HG02840 (cell line): ENCODE data around the gene SLITRK3.
"Not testable (repeated sequence)": the region's sequence is repeated elsewhere in the genome, so short reads cannot be mapped to it uniquely, and the experiment has no call there.

ENCODE experiments used
- ATAC-seq: cut with Tn5 transposase; IDR thresholded peaks from one replicate; pipeline ENCODE4 v1.9.1; 2021; ENCODE audit warnings: mild to moderate bottlenecking, moderate library complexity, moderate number of reproducible peaks; ENCODE audit not compliant: unreplicated experiment, low FRiP score

Gene SLITRK3

DNA sequence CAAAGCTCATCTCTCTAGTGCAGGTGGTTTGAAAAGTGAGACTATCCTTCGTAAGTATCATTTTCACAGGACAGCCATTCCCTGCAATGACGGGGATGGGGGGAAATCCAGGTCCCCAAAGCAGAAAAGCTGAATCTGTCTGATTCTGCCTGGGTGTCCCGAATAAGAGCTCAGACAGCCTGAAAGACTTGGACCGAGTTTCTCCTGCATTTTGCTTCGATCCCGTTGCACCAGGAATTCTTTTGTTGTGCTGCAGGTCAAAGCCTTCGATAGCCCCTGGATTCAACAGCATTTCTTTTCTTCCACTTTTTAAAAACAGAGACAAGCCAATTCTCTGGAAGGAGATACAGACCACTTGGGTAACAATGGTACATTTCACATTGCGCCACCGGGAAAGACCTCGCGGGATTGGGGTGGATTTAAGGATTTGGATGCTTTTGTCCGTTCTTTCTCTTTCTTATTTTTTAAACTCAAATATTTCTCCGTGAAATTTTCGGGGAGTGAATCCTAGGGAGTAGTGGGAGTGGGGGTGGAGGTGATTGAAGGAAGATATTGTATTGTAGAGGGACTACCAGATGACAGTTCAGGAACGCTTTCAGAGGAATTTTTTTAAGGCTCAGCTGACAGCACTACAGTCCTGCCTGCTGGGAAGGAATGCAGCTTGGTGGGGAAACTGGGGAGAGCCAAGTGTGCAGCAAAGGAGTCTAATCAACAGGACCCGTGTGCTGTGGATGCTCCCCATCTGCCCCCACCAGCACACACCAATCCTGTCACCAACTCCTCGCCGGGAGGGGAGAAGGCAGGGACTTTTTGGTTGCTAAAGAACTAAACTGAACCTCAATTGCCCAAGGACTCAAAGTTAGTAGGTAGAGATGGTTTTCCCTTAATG is 2.6 kb downstream of the SLITRK3 start:
- ATAC-seq, result no peak

DNA sequence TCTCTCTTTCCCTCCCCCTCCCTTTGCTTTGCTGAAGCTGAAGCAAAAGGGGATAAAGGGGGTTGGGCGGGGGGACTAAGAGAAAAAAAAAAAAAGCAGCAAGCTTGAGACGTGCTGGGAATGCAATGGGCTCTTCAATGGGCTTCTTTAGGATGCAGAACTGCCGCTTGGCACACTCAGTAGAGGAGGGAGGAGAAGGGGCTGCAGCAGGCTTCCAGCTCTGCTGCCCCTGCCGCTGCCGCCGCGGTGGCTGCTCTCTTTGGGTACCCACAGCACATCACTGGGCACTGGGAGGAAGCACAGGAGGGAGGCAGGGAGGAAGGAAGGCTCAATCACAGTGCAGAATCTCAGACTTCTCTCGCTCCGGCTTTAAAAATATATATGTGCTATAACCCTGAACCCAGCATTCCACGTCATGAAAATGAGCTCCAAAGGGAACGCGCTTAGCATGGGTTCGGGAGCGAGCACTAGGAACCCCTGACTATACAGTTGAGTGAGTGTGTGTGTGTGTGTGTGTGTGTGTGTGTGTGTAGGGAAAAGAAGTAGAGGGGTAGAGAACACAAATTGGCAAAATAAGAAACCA is 3.5 kb downstream of the SLITRK3 start:
- no peak for ATAC-seq

DNA sequence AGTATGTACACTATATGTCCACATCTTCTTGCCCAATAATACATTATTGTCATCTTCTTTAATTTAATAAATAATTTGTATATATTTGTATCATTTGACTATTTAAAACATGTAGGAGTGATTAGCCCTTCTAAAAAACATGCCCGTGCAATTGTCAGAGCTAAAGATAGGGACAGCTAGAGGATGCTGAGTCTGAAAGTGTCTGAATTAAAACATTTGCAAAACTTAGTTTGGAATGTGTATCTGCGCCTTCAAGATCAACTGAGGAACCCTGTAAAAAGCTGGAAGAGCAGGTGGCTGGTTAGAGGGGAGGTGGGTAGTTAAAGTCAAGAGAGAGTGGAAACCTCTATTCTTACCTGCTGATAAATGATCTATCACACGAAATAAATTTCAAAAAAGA is 4.7 kb downstream of the SLITRK3 start:
- ATAC-seq, result no peak

DNA sequence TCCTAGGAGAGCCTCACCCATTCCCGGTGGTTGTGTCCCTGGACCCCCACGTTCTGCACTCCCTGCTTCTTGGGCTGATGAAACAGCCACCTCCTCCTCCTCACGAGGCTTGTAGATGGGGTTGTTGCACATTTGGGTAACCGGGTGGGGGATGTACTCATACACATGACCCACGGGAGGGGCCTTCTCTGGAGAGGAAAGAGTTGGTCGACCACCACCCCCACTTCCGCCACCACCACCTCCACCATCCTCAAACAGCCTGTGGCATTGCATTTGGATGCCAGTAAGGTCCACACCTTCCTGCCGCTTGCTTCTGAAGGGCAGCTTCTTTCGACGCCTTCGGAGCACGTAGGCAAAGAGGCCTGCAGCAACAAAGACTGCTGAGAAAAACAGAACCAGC is 7.7 kb downstream of the SLITRK3 start:
- ATAC-seq, result no peak

DNA sequence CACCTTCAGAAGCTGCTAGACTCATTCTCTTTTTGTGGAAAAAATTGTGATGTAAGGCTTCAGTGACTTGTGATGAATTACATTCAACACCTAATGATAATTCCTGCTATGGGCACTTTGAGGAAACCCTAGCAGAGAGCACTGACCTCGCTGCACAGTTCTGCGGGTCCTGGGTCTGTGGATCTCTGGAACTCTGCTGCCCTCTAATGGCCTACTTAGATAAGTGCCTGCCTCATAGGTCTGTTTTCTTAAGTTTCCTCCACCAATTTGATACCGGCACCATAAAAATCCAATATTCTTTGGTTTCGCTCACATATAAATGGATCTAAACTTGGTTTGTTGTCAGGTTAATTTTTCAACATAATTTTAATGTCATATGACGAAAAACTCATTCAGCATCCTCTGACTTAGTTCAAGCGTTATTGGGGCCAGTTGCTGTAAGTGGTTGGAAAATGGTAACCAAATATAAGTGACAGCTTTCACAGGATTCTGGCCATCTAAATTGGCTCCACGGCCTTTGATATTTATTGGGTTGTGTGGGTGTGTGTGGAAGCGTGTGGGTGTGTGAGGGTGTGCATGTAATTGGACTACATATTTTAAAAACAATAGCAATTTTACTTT is 10.4 kb downstream of the SLITRK3 start:
- peak; percentile 94 for ATAC-seq

DNA sequence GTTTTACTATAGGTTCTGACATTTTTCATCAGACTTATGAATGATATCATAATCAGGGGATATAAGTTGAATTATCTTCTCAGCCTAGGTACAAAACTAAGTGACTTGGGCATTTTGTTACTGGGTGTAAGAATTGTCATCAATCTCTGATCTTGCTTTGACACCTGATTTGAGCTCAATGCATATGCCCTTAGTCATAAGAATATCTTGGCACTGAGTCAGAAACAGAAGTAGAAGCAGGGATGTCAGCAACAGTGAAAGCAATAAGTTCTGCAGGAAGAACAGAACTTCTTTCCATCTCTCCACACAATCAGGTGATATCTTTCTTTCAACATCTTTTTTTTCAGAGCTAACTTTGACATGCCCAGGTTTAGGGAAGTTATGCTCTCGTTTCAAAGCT is 14.6 kb downstream of the SLITRK3 start:
- ATAC-seq, result no peak

DNA sequence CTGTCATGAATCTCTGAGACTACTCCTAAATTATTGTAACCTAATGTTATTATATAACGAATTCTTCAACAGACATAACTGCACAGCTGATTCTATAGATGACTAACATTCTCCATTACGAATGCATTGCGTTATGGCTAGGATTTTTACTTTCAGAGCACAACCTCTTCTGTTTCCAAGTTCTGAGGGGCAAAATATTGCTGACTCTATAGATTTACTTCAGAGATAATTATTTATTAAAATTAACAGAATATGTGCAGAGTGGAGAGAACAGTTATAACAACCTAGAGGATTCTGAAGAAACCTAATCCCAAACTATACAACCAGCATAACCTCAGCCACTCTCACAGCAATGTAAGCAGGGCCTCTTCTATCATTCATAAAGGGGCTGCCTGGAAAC is 25.9 kb downstream of the SLITRK3 start:
- no peak for ATAC-seq

DNA sequence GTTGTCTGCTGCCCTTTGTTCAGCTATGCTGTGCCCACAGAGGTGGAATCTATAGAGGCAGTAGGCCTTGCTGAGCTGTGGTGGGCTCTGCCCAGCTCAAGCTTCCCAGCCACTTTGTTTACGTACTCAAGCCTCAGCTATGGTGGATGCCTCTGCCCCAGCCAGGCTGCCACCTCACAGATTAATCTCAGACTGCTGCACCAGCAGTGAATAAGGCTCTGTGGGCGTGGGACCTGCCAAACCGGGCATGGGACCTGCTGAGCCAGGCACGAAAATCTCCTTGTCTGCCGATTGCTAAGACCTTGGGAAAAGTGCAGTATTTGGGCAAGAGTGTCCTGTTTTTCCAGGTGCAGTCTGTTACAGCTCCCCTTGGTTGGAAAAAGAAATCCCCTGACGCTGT is 26.8 kb downstream of the SLITRK3 start:
- ATAC-seq, result no peak

DNA sequence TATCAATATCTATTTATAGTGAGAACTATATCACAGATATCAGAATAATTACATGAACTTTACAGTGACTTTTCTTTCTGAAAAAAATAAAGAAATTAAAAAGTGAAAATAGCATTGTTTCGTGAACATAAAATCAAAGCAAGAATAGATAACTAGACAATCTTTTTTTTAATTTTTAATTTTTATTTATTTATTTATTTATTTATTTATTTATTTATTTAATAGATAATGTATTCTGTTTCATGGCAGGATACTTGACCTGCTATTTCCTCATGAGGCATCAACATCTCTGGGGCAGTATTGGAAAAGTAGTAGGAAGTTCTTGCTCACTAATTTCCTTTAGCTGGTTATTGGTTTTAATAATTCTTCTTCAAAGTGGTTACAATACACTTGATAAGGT is 33.3 kb downstream of the SLITRK3 start:
- ATAC-seq, result no peak

DNA sequence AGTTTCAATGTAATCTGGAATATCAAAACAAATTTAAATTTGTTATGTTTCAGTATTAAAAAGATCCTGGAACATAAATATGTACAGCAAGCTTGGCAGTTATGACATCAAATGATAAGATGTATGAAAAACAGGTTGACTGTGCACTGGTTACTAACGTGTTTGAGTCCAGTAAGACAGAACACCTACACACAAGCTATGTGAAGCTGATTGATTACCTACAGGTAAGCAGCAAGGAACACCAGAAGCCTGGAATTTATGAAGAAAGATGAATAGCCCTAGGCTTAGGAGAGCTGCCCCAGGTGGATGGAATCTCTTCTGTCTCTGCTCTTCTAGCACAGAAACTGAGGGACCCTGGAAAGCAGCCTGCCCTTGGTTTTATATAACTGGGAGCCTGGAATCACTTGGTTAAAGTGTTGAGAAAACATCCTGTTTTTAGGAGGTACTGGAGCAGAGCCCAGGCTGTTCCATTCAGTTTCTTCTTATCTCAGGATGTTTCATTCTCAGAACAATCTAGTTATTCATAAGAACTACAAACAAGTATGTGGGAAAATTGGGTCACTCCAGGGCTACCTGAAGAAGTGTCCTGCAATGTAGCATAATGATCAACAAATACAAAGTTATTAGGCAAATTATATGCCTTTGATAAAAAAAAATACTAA is 36.3 kb downstream of the SLITRK3 start:
- ATAC-seq, result no peak

DNA sequence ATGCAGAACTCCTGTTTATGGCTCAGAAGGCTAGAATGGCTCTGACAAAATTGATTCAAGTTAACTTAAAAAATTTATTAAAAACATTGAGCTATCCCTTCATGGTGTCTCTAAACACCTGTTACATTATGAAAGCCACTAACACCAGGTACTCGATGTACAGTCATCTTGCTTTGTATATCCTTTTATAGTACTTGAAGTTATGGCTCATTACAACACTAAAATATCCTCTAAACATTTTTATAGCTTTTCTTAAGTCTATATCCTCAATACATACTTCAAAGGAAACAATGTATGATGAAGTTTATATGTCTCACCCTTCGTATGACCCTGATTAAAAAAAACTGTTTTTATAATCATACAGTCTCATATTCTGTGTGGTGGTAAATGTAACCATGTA is 38.2 kb downstream of the SLITRK3 start:
- ATAC-seq, result no peak

DNA sequence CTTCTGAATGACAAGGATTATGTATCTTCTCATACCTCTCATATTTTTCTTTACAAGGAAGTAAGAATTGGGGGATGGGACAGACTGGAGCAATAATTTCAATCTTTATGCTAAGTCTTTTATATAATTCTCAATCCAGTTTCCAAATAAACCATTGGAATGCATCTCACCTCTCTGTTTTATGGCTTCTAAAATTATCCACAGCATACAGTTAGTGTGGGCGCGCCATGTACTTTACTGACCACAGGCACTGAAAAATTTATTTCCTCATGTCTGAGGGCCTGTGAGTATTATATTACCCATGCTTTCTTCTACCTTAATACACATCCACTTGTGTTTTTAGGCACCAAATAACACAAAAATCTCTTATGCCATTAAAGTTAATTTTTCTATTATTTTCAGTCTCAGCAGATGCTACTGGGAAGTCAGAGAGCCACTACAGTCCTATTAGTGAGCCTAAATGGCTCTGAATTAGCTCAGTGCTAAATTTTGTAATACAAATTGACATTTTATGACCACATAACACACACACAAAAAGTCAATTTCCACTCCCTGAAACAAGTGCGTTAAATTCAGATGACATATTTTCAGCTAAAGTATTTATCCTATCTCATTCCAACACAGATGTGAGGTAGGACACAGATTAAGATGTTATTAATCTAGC is 39.3 kb downstream of the SLITRK3 start:
- ATAC-seq, result no peak

DNA sequence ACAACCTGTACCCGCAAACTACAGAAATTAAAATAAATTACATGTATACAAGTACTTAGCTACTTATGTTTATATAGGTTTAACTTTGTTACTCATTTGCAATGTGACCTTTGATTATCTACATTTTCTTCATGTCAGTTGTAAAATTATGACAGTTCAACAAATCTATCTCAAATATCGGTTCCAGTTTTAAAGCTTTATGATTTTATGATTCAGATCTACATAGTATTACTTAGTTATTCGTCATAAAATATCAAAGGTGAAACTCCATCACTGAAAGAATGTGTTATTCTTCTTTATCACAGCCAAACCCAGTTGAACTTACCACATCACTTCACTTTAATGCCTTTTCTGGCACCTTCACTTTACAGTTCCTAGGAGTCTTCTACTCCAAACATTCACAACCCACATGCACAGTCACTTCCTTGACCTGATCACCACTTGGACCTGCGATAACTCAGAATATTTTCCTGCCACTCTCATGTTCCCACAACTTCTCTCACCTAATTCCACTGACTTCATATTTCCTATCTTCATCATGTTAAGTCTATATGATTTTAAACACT is 47.2 kb downstream of the SLITRK3 start:
- no peak for ATAC-seq

DNA sequence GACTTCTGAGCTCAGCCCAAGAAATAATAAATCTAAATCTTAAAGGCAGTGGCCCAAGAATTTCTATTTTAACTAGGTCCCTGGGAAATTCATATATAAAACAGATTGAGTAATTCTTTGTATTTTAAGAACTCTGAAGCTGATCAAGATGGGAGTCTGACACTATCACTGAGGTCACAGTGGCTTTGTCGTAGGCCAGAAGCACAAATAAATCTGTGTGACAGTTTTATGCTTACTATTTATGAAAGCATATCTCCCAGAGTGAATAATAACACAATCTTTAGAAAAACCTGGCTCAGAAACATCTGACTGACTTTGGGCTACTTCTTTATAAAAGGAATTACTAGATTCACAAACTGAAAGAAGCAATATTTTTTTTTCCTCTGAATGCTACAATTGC is 51.9 kb downstream of the SLITRK3 start:
- no peak for ATAC-seq

DNA sequence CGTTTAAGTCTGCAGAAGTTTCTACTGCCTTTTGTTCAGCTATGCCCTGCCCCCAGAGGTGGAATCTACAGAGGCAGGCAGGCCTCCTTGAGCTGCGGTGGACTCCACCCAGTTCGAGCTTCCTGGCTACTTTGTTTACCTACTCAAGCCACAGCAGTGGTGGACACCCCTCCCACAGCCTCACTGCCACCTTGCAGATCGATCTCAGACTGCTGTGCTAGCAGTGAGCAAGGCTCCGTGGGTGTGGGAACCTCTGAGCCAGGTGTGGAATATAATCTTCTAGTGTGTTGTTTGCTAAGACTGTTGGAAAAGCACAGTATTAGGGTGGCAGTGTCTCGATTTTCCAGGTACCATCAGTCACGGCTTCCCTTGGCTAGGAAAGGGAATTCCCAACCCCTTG is 56.3 kb downstream of the SLITRK3 start:
- not testable (repeated sequence) for ATAC-seq
